Occipital lobe (tissue), 2 donors: ENCODE data around the gene HHEX. TPM values are rescaled to one million over a fixed set of nuclear protein-coding genes. Genes with fewer than 3 reads are reported as not detected.
"Not testable (repeated sequence)": the region's sequence is repeated elsewhere in the genome, so short reads cannot be mapped to it uniquely, and the experiment has no call there.

Source experiments
- DNase-seq: peaks from one replicate; lab custom pipeline; 2025; lab: John Stamatoyannopoulos, UW
- total RNA-seq: library from RNA; depleted of rRNA; stranded (reverse); fragments of >200 nt; gene quantifications from one replicate; pipeline ENCODE4 v1.2.3, GENCODE V29; 2014

HHEX gene
- 1.6 TPM for total RNA-seq

GRCh38 chr10:92689663-92690210, at the start of gene HHEX:
Gene HHEX (plus strand): TSS chr10:92689955. CDS start chr10:92689987, 32 bp downstream.
- no peak for DNase-seq

- no peak for DNase-seq
These were observed 49.6 kb upstream of the HHEX start for GRCh38 chr10:92640107-92640506.

GRCh38 chr10:92641492-92641891, 48.3 kb upstream of the HHEX start:
- no peak for DNase-seq

GRCh38 chr10:92644921-92645320, 44.8 kb upstream of the HHEX start:
- DNase-seq = no peak

- DNase-seq = not testable (repeated sequence)
These were observed 38.9 kb upstream of the HHEX start for GRCh38 chr10:92650864-92651263.

- no peak for DNase-seq
These were observed 34.3 kb upstream of the HHEX start for GRCh38 chr10:92655426-92655825.

GRCh38 chr10:92656266-92656961, 33.3 kb upstream of the HHEX start:
- DNase-seq = no peak

GRCh38 chr10:92657024-92657423, 32.7 kb upstream of the HHEX start:
- DNase-seq = no peak

- DNase-seq = no peak
These were observed 26.9 kb upstream of the HHEX start for GRCh38 chr10:92662848-92663247.

GRCh38 chr10:92664322-92664721, 25.4 kb upstream of the HHEX start:
- DNase-seq = no peak

- DNase-seq = no peak
These were observed 22.7 kb upstream of the HHEX start for GRCh38 chr10:92667078-92667477.

- no peak for DNase-seq
These were observed 12.0 kb upstream of the HHEX start for GRCh38 chr10:92677708-92678107.

GRCh38 chr10:92678206-92678605, 11.5 kb upstream of the HHEX start:
- DNase-seq = no peak

GRCh38 chr10:92681306-92681834, 8.4 kb upstream of the HHEX start:
- DNase-seq = no peak

- no peak for DNase-seq
These were observed 1.2 kb upstream of the HHEX start for GRCh38 chr10:92688573-92688926.

- no peak for DNase-seq
These were observed 660 bp upstream of the HHEX start for GRCh38 chr10:92688927-92689662.

GRCh38 chr10:92690211-92690914, 608 bp downstream of the HHEX start:
- no peak for DNase-seq

- no peak for DNase-seq
These were observed 1.3 kb downstream of the HHEX start for GRCh38 chr10:92690915-92691590.

GRCh38 chr10:92691591-92692079, 1.9 kb downstream of the HHEX start:
- no peak for DNase-seq

GRCh38 chr10:92692080-92692671, 2.4 kb downstream of the HHEX start:
- DNase-seq = no peak
